GM12875 (cell line): ENCODE results near the gene HOXC6.

Source experiments
- H3K4me3 ChIP-seq: one replicate; pipeline ENCODE4 v1.5.1; 2011; ENCODE audit warnings: low read depth, low read length, control low read depth
- CTCF ChIP-seq: IDR thresholded peaks from 2 replicates; pipeline ENCODE4 v1.5.1; 2011; ENCODE audit warnings: low read depth, mild to moderate bottlenecking, control low read depth, inconsistent platforms, low read length, moderate library complexity, borderline replicate concordance; ENCODE audit not compliant: insufficient read depth

Gene HOXC6

DNA sequence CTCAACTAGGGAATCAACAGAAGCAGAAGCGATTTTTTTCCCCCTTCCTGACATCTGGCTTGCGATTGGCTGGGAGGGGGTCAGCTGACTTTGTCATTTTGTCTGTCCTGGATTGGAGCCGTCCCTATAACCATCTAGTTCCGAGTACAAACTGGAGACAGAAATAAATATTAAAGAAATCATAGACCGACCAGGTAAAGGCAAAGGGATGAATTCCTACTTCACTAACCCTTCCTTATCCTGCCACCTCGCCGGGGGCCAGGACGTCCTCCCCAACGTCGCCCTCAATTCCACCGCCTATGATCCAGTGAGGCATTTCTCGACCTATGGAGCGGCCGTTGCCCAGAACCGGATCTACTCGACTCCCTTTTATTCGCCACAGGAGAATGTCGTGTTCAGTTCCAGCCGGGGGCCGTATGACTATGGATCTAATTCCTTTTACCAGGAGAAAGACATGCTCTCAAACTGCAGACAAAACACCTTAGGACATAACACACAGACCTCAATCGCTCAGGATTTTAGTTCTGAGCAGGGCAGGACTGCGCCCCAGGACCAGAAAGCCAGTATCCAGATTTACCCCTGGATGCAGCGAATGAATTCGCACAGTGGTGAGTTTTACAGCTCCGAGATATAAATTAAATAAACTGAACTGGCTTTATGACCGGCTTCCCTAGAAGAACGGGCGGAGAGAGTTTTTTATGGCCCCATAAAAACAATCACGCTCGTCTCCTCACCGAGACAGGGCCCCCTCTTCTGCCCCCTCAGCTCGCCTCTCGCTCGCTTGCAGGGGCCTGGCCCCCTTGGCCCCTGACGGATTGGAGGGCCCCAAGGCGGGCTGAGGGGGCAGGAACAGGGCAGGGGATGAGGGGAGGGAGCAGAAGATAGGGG is at the start of gene HOXC6:
Gene HOXC6 (plus strand): TSS at position 127 of the 888 bp plus-strand sequence. CDS start 82 bp downstream, at position 209.
- no peak for TF ChIP-seq CTCF
- H3K4me3 ChIP-seq, result no peak within 1 kb of the TSS

DNA sequence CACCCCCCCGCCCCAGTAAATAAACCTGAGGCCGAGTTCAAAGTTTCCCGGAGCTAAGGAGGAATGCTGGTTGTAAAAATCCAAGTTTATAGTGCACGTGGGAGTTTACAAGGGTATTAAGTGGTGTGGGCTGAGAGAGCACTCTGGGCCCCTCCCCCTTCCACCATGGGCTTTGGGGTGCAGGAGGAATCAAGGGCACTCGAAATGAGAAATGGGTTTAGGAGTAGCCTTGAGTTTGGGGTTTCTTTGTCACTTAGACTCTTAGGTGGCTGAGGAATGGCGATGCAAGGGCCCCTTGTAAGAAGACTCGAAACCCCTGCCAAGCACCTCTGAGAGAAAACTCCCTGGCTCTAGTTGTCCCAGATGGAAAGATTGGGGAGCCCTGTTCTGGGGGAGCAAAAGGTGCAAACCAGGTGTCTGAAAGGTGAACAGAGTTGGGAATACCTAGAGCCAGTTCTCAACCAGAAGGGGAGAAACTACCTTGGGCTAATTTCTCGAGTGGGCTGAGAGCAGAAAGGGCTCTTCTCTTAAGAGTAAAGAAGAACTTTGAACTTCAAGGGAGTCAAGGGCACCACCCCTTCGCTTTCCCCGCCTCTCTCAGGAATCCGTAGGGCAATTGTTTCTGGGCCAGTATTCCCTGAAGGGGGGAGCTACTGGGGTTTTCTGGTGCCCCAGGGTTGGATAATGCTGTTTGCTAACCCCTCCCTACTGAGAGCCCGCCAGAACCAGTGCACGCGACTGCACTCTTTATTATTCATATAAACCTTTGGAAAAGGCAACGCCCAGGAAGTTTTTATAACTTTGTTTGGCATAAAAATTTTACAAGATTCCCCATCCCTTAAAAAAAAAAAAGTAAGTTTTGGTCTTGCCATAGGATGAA is 49.5 kb upstream of the HOXC6 start:
- TF ChIP-seq CTCF, result no peak
- no peak overlapping the region for H3K4me3 ChIP-seq

DNA sequence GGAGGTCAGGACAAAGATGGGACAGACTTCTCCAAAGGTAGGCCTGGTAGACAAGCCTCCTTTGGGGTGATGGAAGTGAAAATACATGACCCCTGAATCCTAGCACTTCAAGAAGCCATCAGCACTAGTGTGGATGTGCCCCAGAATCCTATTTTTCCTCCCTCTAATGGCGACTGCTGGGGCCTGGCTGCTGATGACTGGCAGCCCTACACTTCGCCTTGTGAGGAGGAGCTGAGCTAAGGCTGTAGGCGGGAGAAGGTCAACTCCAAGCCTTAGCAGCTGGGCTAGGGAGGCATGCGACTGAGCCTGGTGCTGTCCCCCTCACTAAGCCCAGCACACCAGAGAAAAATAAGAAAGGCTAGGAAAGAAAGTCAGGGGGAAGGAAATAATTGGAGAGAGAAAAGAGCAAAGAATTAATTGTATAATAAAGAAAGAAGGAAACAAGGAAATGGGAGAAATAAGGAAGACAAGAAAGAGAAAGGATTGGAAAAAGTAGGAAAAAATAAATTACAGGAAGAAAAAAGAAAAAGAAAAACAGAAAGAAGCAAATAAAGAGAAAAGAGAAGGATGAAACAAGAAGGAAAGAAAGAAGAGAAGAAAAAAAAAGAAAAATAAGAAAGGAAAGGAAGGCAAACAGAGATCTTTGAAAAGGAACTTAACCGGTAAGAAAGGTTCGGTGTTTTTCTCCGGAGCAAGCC is 48.0 kb upstream of the HOXC6 start:
- no peak overlapping the region for H3K4me3 ChIP-seq
- no peak for TF ChIP-seq CTCF

- H3K4me3 ChIP-seq, result no peak overlapping the region
- no peak for TF ChIP-seq CTCF
Measured at GRCh38 chr12:53980802-53981496, 47.3 kb upstream of the HOXC6 start.

- TF ChIP-seq CTCF, result no peak
- H3K4me3 ChIP-seq, result no peak overlapping the region
Measured at GRCh38 chr12:53981634-53982565, 46.3 kb upstream of the HOXC6 start.
